ENCODE results near the gene RAI1.

Gene RAI1

GRCh38 chr17:17724307-17725010 is 43.2 kb downstream of the RAI1 start:
- H3K9me3 ChIP-seq (replicated peaks in 1 of 11): no peaks in the 10 kb centered on the region
- peaks cover 22 to 34% (median 31%) of the 10 kb centered on the region in 11 experiments for H3K27me3 ChIP-seq
- TF ChIP-seq Cebpa-rat (IDR thresholded peaks at IDR 0.05): no peak
- H3K4me2 ChIP-seq: peak overlapping the region; percentile 96 to 100 (median 98)
- peaks cover 52 to 96% (median 84%) of the 10 kb centered on the region in 11 experiments for H4K20me1 ChIP-seq
- peak overlapping the region; percentile 59 to 84 (median 74) for H3K9ac ChIP-seq
- H3K4me1 ChIP-seq: peaks cover 58 to 91% (median 81%) of the 10 kb centered on the region in 10 experiments
- H3K27ac ChIP-seq: peak overlapping the region; percentile 34 to 83 (median 70); a peak in 21 of 22 replicates
- H3K36me3 ChIP-seq: peaks cover 0 to 20% (median 0%) of the 10 kb centered on the region in 11 experiments; a peak in 7 of 22 replicates
- H3K4me3 ChIP-seq: peak overlapping the region; percentile 64 to 79 (median 72)

DNA sequence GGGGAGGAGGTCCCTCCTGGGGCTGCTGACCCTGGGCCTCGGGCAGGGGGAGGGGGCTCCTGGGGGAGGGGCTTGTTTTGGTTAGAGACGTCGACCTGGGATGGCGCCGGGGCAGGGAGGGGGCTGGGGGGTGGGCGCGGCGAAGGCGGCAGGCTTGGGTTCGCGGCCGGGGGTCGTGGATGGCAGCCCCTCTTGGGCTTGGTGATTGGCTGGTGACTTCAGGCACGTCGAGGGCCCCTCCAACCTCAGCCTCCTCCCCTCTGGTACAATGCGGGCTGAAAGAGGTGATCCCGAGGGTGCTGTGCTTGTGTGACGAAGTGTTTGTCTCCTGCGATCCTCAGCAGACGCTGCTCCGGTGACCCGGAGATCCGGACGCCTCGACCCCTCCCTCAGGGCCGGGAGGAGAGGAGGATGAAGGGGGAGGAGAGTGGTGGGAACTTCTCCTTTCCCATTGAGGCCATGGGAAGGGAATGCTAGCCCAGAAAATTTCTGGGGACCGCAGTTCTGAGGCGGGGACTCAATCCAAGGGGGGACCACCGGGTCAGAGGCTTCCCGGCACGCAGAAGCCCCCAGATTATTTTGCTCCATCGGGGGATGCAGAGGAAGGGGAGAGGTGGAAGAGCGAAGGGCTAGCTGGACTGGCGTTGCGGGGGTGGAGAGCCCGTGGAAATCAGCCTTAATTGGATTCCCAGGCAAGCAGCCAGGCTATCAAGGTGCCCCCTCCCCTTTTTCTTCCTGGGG is 43.9 kb downstream of the RAI1 start:
- peak overlapping the region; percentile 50 to 83 (median 71); a peak in 21 of 22 replicates for H3K27ac ChIP-seq
- H3K9ac ChIP-seq: peak overlapping the region; percentile 65 to 84 (median 74)
- peaks cover 45 to 96% (median 84%) of the 10 kb centered on the region in 11 experiments; a peak in 21 of 22 replicates for H4K20me1 ChIP-seq
- TF ChIP-seq Cebpa-rat (IDR thresholded peaks at IDR 0.05): no peak
- H3K36me3 ChIP-seq: peaks cover 0 to 23% (median 0%) of the 10 kb centered on the region in 11 experiments; a peak in 7 of 22 replicates
- H3K4me1 ChIP-seq: peaks cover 65 to 91% (median 82%) of the 10 kb centered on the region in 10 experiments
- H3K9me3 ChIP-seq (replicated peaks in 1 of 11): no peaks in the 10 kb centered on the region
- H3K27me3 ChIP-seq: peaks cover 22 to 34% (median 31%) of the 10 kb centered on the region in 11 experiments
- H3K4me2 ChIP-seq: peak overlapping the region; percentile 96 to 100 (median 98)
- peak overlapping the region; percentile 64 to 79 (median 72) for H3K4me3 ChIP-seq

- H3K9ac ChIP-seq: peak overlapping the region; percentile 42 to 84 (median 74)
- peaks cover 0 to 22% (median 0%) of the 10 kb centered on the region in 11 experiments; a peak in 7 of 22 replicates for H3K36me3 ChIP-seq
- no peak for TF ChIP-seq Cebpa-rat (IDR thresholded peaks at IDR 0.05)
- peaks cover 43 to 96% (median 84%) of the 10 kb centered on the region in 11 experiments; a peak in 21 of 22 replicates for H4K20me1 ChIP-seq
- peak overlapping the region; percentile 96 to 100 (median 98) for H3K4me2 ChIP-seq
- H3K27me3 ChIP-seq: peaks cover 22 to 29% (median 24%) of the 10 kb centered on the region in 11 experiments
- peak overlapping the region; percentile 50 to 83 (median 71); a peak in 21 of 22 replicates for H3K27ac ChIP-seq
- no peaks in the 10 kb centered on the region for H3K9me3 ChIP-seq (replicated peaks in 1 of 11)
- peaks cover 65 to 91% (median 85%) of the 10 kb centered on the region in 10 experiments for H3K4me1 ChIP-seq
- peak overlapping the region; percentile 64 to 79 (median 72); a peak in 17 of 20 replicates for H3K4me3 ChIP-seq
Measured at GRCh38 chr17:17725752-17726457, 44.6 kb downstream of the RAI1 start.

GRCh38 chr17:17726458-17727060 is 45.3 kb downstream of the RAI1 start:
- H3K4me1 ChIP-seq: peaks cover 65 to 92% (median 87%) of the 10 kb centered on the region in 10 experiments
- H3K27me3 ChIP-seq: peaks cover 15 to 23% (median 17%) of the 10 kb centered on the region in 11 experiments
- H3K4me3 ChIP-seq: peak overlapping the region in 7 of 10 experiments; percentile 64 to 76 (median 71); a peak in 11 of 20 replicates
- peak overlapping the region; percentile 96 to 100 (median 98) for H3K4me2 ChIP-seq
- H3K36me3 ChIP-seq: peaks cover 0 to 23% (median 4%) of the 10 kb centered on the region in 11 experiments; a peak in 8 of 22 replicates
- H3K9me3 ChIP-seq (replicated peaks in 1 of 11): no peaks in the 10 kb centered on the region
- H3K9ac ChIP-seq: peak overlapping the region; percentile 42 to 84 (median 74); a peak in 21 of 22 replicates
- no peak for TF ChIP-seq Cebpa-rat (IDR thresholded peaks at IDR 0.05)
- H4K20me1 ChIP-seq: peaks cover 43 to 96% (median 84%) of the 10 kb centered on the region in 11 experiments; a peak in 21 of 22 replicates
- peak overlapping the region; percentile 50 to 83 (median 71); a peak in 21 of 22 replicates for H3K27ac ChIP-seq

- Histone ChIP-seq H3K27ac (peak overlapping the region in 10 of 11 experiments; percentile 65 to 83 (median 72); a peak in 17 of 22 replicates), H3K9me3 (replicated peaks in 1 of 11) (no peaks in the 10 kb centered on the region), H3K4me3 (peak overlapping the region in 1 of 10 experiments; percentile 13; a peak in 2 of 20 replicates), H3K9ac (peak overlapping the region in 9 of 11 experiments; percentile 3 to 84 (median 72); a peak in 13 of 22 replicates), H3K36me3 (peaks cover 0 to 28% (median 7%) of the 10 kb centered on the region in 11 experiments; a peak in 14 of 22 replicates), H3K4me2 (peak overlapping the region; percentile 96 to 100 (median 98)), H3K27me3 (peaks cover 9 to 17% (median 11%) of the 10 kb centered on the region in 11 experiments), H4K20me1 (peaks cover 43 to 96% (median 84%) of the 10 kb centered on the region in 11 experiments; a peak in 21 of 22 replicates), H3K4me1 (peaks cover 62 to 92% (median 85%) of the 10 kb centered on the region in 10 experiments)
- no peak for TF ChIP-seq Cebpa-rat (IDR thresholded peaks at IDR 0.05)
Measured at GRCh38 chr17:17727111-17727659, 45.9 kb downstream of the RAI1 start.

GRCh38 chr17:17728146-17728545 is 46.9 kb downstream of the RAI1 start:
- H3K4me2 ChIP-seq: peak overlapping the region; percentile 96 to 100 (median 98)
- TF ChIP-seq Cebpa-rat (IDR thresholded peaks at IDR 0.05): no peak
- no peaks in the 10 kb centered on the region for H3K9me3 ChIP-seq (replicated peaks in 1 of 11)
- H3K27ac ChIP-seq: peak overlapping the region in 7 of 11 experiments; percentile 16 to 83 (median 70); a peak in 8 of 22 replicates
- peak overlapping the region in 1 of 10 experiments; percentile 3; a peak in 1 of 20 replicates for H3K4me3 ChIP-seq
- peak overlapping the region in 8 of 11 experiments; percentile 12 to 84 (median 50); a peak in 8 of 22 replicates for H3K9ac ChIP-seq
- H3K27me3 ChIP-seq: peaks cover 0 to 7% (median 2%) of the 10 kb centered on the region in 11 experiments; a peak in 15 of 22 replicates
- H3K36me3 ChIP-seq: peaks cover 0 to 36% (median 16%) of the 10 kb centered on the region in 11 experiments; a peak in 15 of 22 replicates
- peaks cover 53 to 92% (median 84%) of the 10 kb centered on the region in 10 experiments for H3K4me1 ChIP-seq
- H4K20me1 ChIP-seq: peaks cover 43 to 96% (median 84%) of the 10 kb centered on the region in 11 experiments; a peak in 21 of 22 replicates
